Ramos (cell line): ENCODE results near the gene EVA1C.
"Not testable (repeated sequence)": the region's sequence is repeated elsewhere in the genome, so short reads cannot be mapped to it uniquely, and the experiment has no call there.

Source experiments
- in situ Hi-C: fragments of 300-500 bp; cut with MboI; formaldehyde crosslinking; loops from one replicate; pipeline ENCODE4 v1.14.3; 2022; ENCODE audit warnings: low sequenced_read_pairs; ENCODE audit not compliant: unreplicated experiment

The EVA1C gene

GRCh38 chr21:32549886-32550285 lies 137.4 kb downstream of the EVA1C start:
- in situ Hi-C loops: no loop called here

GRCh38 chr21:32554832-32555638 lies 142.5 kb downstream of the EVA1C start:
- in situ Hi-C loops: no loop called here

- in situ Hi-C loops: no loop called here
Measured at GRCh38 chr21:32558106-32558505, 145.6 kb downstream of the EVA1C start.

- in situ Hi-C loops: no loop called here
Measured at GRCh38 chr21:32559006-32559610, 146.6 kb downstream of the EVA1C start.

GRCh38 chr21:32560896-32561295 lies 148.4 kb downstream of the EVA1C start:
- in situ Hi-C loops: no loop called here

- in situ Hi-C loops: not testable (repeated sequence)
Measured at GRCh38 chr21:32561476-32561875, 149.0 kb downstream of the EVA1C start.

- in situ Hi-C loops: no loop called here
Measured at GRCh38 chr21:32562426-32562825, 149.9 kb downstream of the EVA1C start.

- in situ Hi-C loops: no loop called here
Measured at GRCh38 chr21:32562915-32563314, 150.4 kb downstream of the EVA1C start.
